NT2/D1 (cell line): ENCODE data around the gene RPL19.
A peak's percentile ranks its signal among the peaks of the same experiment; 100 is the strongest.

ENCODE experiments used
- DNase-seq: peaks from one replicate; pipeline ENCODE4 v3.0.0-alpha.2; 2011; ENCODE audit warnings: low read depth, low spot score
- H3K27me3 ChIP-seq: 2 replicates; pipeline ENCODE4 v1.6.0; 2011; ENCODE audit warnings: mild to moderate bottlenecking; ENCODE audit not compliant: insufficient read length, insufficient read depth
- H3K36me3 ChIP-seq: 2 replicates; pipeline ENCODE4 v1.6.1; 2011; ENCODE audit warnings: mild to moderate bottlenecking, low read length, mixed read lengths; ENCODE audit not compliant: insufficient read depth, insufficient read length
- H3K4me1 ChIP-seq: 2 replicates; pipeline ENCODE4 v1.5.1; 2011; ENCODE audit not compliant: insufficient read depth, insufficient read length
- H3K4me3 ChIP-seq: 2 replicates; pipeline ENCODE4 v1.5.1; 2011; ENCODE audit warnings: low read depth; ENCODE audit not compliant: insufficient read length
- H3K9ac ChIP-seq: 2 replicates; pipeline ENCODE4 v1.6.0; 2011; ENCODE audit warnings: low read depth; ENCODE audit not compliant: insufficient read length
- H3K9me3 ChIP-seq: 2 replicates; pipeline ENCODE4 v1.5.1; 2011; ENCODE audit warnings: mild to moderate bottlenecking, low read length; ENCODE audit not compliant: insufficient read depth
- SUZ12 ChIP-seq: IDR thresholded peaks from 2 replicates; pipeline ENCODE4 v1.6.1; 2011; ENCODE audit not compliant: insufficient read length, insufficient read depth; ENCODE audit errors: extremely low read depth
- YY1 ChIP-seq: IDR thresholded peaks from 2 replicates; pipeline ENCODE4 v1.6.1; 2011; ENCODE audit not compliant: insufficient read length, insufficient read depth
- ZNF274 ChIP-seq: IDR thresholded peaks from 2 replicates; pipeline ENCODE4 v1.6.1; 2011; ENCODE audit warnings: mild to moderate bottlenecking, low read depth, low read length

Gene RPL19

GRCh38 chr17:39219647-39220154 is 19.6 kb downstream of the RPL19 start:
- Histone ChIP-seq H3K9me3 (no peaks in the 10 kb centered on the region), H3K9ac (no peak overlapping the region), H3K36me3 (no peaks in the 10 kb centered on the region), H3K4me1 (peaks cover 20% of the 10 kb centered on the region), H3K27me3 (peaks cover 29% of the 10 kb centered on the region), H3K4me3 (no peak overlapping the region)
- no peak for TF ChIP-seq ZNF274
- TF ChIP-seq YY1: no peak
- TF ChIP-seq SUZ12: no peak
- DNase-seq: no peak

- H3K4me1 ChIP-seq: peaks cover 24% of the 10 kb centered on the region
- no peaks in the 10 kb centered on the region for H3K9me3 ChIP-seq
- H3K4me3 ChIP-seq: no peak overlapping the region
- no peaks in the 10 kb centered on the region for H3K36me3 ChIP-seq
- H3K27me3 ChIP-seq: peaks cover 45% of the 10 kb centered on the region
- no peak for DNase-seq
- H3K9ac ChIP-seq: no peak overlapping the region
- TF ChIP-seq ZNF274 (no peak), SUZ12 (no peak), YY1 (no peak)
Observed at GRCh38 chr17:39221572-39221971, 21.5 kb downstream of the RPL19 start.

- H3K4me3 ChIP-seq: no peak overlapping the region
- H3K9me3 ChIP-seq: no peaks in the 10 kb centered on the region
- TF ChIP-seq SUZ12 (no peak), YY1 (no peak), ZNF274 (no peak)
- no peak overlapping the region for H3K9ac ChIP-seq
- peaks cover 24% of the 10 kb centered on the region for H3K4me1 ChIP-seq
- peaks cover 48% of the 10 kb centered on the region for H3K27me3 ChIP-seq
- H3K36me3 ChIP-seq: no peaks in the 10 kb centered on the region
- DNase-seq: no peak
Observed at GRCh38 chr17:39222151-39222550, 22.1 kb downstream of the RPL19 start.

GRCh38 chr17:39222866-39223834 is 23.1 kb downstream of the RPL19 start:
- DNase-seq: no peak
- Histone ChIP-seq H3K27me3 (peaks cover 48% of the 10 kb centered on the region), H3K9ac (no peak overlapping the region), H3K4me1 (peaks cover 21% of the 10 kb centered on the region), H3K36me3 (no peaks in the 10 kb centered on the region), H3K9me3 (no peaks in the 10 kb centered on the region), H3K4me3 (no peak overlapping the region)
- TF ChIP-seq ZNF274: no peak
- no peak for TF ChIP-seq SUZ12
- TF ChIP-seq YY1: no peak

- H3K27me3 ChIP-seq: peaks cover 48% of the 10 kb centered on the region
- no peak for DNase-seq
- H3K4me3 ChIP-seq: peak overlapping the region; percentile 60
Observed at GRCh38 chr17:39223907-39224777, 24.1 kb downstream of the RPL19 start.

GRCh38 chr17:39224778-39225307 is 24.8 kb downstream of the RPL19 start:
- no peak for DNase-seq
- no peak for TF ChIP-seq ZNF274
- no peak for TF ChIP-seq YY1
- TF ChIP-seq SUZ12: peak; percentile 52
- Histone ChIP-seq H3K36me3 (no peaks in the 10 kb centered on the region), H3K9ac (peak overlapping the region; percentile 25), H3K4me3 (peak overlapping the region; percentile 60), H3K27me3 (peaks cover 48% of the 10 kb centered on the region), H3K9me3 (no peaks in the 10 kb centered on the region), H3K4me1 (peaks cover 23% of the 10 kb centered on the region)

More at GRCh38 chr17:39223907-39224777, 24.1 kb downstream of the RPL19 start:
- Histone ChIP-seq H3K9me3 (no peaks in the 10 kb centered on the region), H3K36me3 (no peaks in the 10 kb centered on the region), H3K9ac (peak overlapping the region; percentile 45), H3K4me1 (peaks cover 21% of the 10 kb centered on the region)
- no peak for TF ChIP-seq ZNF274
- no peak for TF ChIP-seq YY1
- TF ChIP-seq SUZ12: peak; percentile 85
